Lower leg skin (tissue), 3 donors: Measurements from ENCODE around the gene SLC44A3.

Source experiments
- POLR2A ChIP-seq, 2 donors: fragments of 450-650 bp; IDR thresholded peaks; one replicate each; pipeline ENCODE4 v1.6.1; 2016 to 2017; ENCODE audit warnings: antibody characterized with exemption in 2 of 2, mild to moderate bottlenecking in 1 of 2, moderate library complexity in 1 of 2
- TF ChIP-seq, protein P1 (sequence below), 3 donors: fragments of 450-650 bp; IDR thresholded peaks; one replicate each; pipeline ENCODE4 v1.5.1; 2016; ENCODE audit warnings: antibody characterized with exemption in 3 of 3, mild to moderate bottlenecking in 3 of 3, moderate library complexity in 2 of 3

DNA sequence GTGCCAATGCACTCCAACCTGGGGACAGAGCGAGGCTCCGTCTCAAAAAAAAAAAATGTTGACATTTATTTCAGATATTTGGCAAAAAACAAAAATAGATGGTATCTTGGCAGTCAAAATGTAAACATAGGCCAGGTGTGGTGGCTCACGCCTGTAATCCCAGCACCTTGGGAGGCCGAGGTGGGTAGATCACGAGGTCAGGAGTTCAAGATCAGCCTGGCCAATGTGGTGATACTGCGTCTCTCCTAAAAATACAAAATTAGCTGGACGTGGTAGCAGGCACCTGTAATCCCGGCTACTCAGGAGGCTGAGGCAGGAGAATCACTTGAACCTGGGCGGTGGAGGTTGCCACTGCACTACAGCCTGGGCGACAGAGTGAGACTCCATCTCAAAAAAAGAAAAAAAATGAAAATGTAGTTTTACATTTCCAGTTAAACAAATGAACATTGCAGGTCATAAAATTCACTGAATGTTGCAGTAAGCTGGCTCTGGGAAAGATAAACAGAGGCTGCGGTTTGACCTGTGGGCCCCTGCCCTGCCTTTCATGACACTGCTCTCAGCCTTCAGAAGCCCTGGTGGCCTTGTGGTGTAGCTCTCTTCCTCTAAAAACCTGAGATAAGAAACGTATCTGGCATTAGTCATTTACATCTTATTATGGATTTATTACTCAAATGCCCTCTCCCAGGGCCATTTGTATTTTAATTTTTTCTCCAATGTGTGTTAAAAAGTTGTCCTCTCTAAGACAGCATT, 12.2 kb upstream of the SLC44A3 start:
- TF ChIP-seq, protein P1, sequence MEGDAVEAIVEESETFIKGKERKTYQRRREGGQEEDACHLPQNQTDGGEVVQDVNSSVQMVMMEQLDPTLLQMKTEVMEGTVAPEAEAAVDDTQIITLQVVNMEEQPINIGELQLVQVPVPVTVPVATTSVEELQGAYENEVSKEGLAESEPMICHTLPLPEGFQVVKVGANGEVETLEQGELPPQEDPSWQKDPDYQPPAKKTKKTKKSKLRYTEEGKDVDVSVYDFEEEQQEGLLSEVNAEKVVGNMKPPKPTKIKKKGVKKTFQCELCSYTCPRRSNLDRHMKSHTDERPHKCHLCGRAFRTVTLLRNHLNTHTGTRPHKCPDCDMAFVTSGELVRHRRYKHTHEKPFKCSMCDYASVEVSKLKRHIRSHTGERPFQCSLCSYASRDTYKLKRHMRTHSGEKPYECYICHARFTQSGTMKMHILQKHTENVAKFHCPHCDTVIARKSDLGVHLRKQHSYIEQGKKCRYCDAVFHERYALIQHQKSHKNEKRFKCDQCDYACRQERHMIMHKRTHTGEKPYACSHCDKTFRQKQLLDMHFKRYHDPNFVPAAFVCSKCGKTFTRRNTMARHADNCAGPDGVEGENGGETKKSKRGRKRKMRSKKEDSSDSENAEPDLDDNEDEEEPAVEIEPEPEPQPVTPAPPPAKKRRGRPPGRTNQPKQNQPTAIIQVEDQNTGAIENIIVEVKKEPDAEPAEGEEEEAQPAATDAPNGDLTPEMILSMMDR (IDR thresholded peaks at IDR 0.05): no peak
- no peak for TF ChIP-seq POLR2A (IDR thresholded peaks at IDR 0.05)
